ENCODE data around the gene ADCYAP1. TPM values are rescaled to one million over a fixed set of nuclear protein-coding genes. Genes with fewer than 3 reads are reported as not detected.
"Not testable (repeated sequence)": the region's sequence is repeated elsewhere in the genome, so short reads cannot be mapped to it uniquely, and the experiment has no call there.

Gene ADCYAP1
- total RNA-seq, 1 donor from 2014 or later = not detected

DNA sequence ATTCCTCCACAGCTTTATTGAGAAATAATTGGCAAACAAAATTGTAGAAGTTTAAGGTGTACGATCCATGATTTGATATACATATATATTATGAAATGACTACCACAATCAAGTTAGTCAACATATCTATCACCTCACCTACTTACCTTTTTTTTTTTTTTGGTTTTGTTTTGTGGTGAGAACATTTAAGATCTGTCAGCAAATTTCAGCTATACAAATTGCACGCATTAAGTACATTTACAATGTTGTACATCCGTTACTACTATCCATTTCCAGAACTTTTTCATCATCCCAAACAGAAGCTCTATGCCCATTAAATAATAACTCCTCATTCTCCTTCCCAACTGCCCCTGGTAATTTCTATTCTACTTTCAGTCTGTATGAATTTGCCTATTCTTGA is 37.4 kb upstream of the ADCYAP1 start:
- no peaks in the 10 kb centered on the region for H3K4me1 Mint-ChIP-seq (ENCODE audit: low read depth, unreplicated experiment)
- H3K4me1 ChIP-seq (ENCODE audit: insufficient read depth, low read length) = no peaks in the 10 kb centered on the region
- H4K20me1 ChIP-seq (ENCODE audit: insufficient read depth, low read length) = no peaks in the 10 kb centered on the region
- TF ChIP-seq, protein P1, sequence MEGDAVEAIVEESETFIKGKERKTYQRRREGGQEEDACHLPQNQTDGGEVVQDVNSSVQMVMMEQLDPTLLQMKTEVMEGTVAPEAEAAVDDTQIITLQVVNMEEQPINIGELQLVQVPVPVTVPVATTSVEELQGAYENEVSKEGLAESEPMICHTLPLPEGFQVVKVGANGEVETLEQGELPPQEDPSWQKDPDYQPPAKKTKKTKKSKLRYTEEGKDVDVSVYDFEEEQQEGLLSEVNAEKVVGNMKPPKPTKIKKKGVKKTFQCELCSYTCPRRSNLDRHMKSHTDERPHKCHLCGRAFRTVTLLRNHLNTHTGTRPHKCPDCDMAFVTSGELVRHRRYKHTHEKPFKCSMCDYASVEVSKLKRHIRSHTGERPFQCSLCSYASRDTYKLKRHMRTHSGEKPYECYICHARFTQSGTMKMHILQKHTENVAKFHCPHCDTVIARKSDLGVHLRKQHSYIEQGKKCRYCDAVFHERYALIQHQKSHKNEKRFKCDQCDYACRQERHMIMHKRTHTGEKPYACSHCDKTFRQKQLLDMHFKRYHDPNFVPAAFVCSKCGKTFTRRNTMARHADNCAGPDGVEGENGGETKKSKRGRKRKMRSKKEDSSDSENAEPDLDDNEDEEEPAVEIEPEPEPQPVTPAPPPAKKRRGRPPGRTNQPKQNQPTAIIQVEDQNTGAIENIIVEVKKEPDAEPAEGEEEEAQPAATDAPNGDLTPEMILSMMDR (IDR thresholded peaks at IDR 0.05; ENCODE audit: insufficient read depth, low read depth, low read length) = no peak
- no peak for TF ChIP-seq EZH2 (IDR thresholded peaks at IDR 0.05; ENCODE audit: insufficient read depth, low read length)
- H3K36me3 ChIP-seq (ENCODE audit: insufficient read depth, low read length) = no peaks in the 10 kb centered on the region
- H2AFZ ChIP-seq (ENCODE audit: low read depth, low read length) = no peak overlapping the region
- H3K9ac ChIP-seq (ENCODE audit: low read length) = no peak overlapping the region
- no peak for FAIRE-seq
- H3K9me3 Mint-ChIP-seq (ENCODE audit: unreplicated experiment) = peaks cover 2% of the 10 kb centered on the region
- no peak overlapping the region for H3K4me3 ChIP-seq (ENCODE audit: insufficient read depth, low read depth, low read length)
- H3K36me3 Mint-ChIP-seq (ENCODE audit: low read depth, unreplicated experiment) = no peaks in the 10 kb centered on the region
- no peaks in the 10 kb centered on the region for H3K79me2 ChIP-seq (ENCODE audit: insufficient read depth, low read length)
- H3K27ac ChIP-seq (ENCODE audit: low read depth, low read length) = no peak overlapping the region
- H3K27me3 Mint-ChIP-seq (ENCODE audit: low read depth, unreplicated experiment) = peaks cover 16% of the 10 kb centered on the region
- H3K27ac Mint-ChIP-seq (ENCODE audit: unreplicated experiment) = no peak overlapping the region
- no peak overlapping the region for H3K4me2 ChIP-seq (ENCODE audit: low read length)
- no peak for DNase-seq (ENCODE audit: low read depth)
- no peaks in the 10 kb centered on the region for H3K9me3 ChIP-seq (ENCODE audit: insufficient read depth, low read depth, low read length)
- peaks cover 3% of the 10 kb centered on the region for H3K27me3 ChIP-seq (ENCODE audit: insufficient read depth, low read length)
- no peak overlapping the region for H3K4me3 Mint-ChIP-seq (ENCODE audit: unreplicated experiment)

GRCh38 chr18:873426-873825 is 31.2 kb upstream of the ADCYAP1 start:
- H3K4me3 ChIP-seq (ENCODE audit: insufficient read depth, low read depth, low read length); H3K4me3 Mint-ChIP-seq (ENCODE audit: unreplicated experiment); FAIRE-seq; H3K9me3 Mint-ChIP-seq (ENCODE audit: unreplicated experiment); H3K27ac Mint-ChIP-seq (ENCODE audit: unreplicated experiment); H3K9ac ChIP-seq (ENCODE audit: low read length); H3K36me3 Mint-ChIP-seq (ENCODE audit: low read depth, unreplicated experiment); H3K4me2 ChIP-seq (ENCODE audit: low read length); H3K9me3 ChIP-seq (ENCODE audit: insufficient read depth, low read depth, low read length); H4K20me1 ChIP-seq (ENCODE audit: insufficient read depth, low read length); H3K4me1 Mint-ChIP-seq (ENCODE audit: low read depth, unreplicated experiment); H3K36me3 ChIP-seq (ENCODE audit: insufficient read depth, low read length); H3K4me1 ChIP-seq (ENCODE audit: insufficient read depth, low read length); H3K27me3 Mint-ChIP-seq (ENCODE audit: low read depth, unreplicated experiment); H3K27ac ChIP-seq (ENCODE audit: low read depth, low read length); H3K79me2 ChIP-seq (ENCODE audit: insufficient read depth, low read length); H3K27me3 ChIP-seq (ENCODE audit: insufficient read depth, low read length); H2AFZ ChIP-seq (ENCODE audit: low read depth, low read length); DNase-seq (ENCODE audit: low read depth): not testable (repeated sequence)

- no peak overlapping the region for H3K27ac ChIP-seq (ENCODE audit: low read depth, low read length)
- no peak overlapping the region for H3K4me3 Mint-ChIP-seq (ENCODE audit: unreplicated experiment)
- no peaks in the 10 kb centered on the region for H3K4me1 Mint-ChIP-seq (ENCODE audit: low read depth, unreplicated experiment)
Measured at GRCh38 chr18:875912-876311, 28.8 kb upstream of the ADCYAP1 start.

More at GRCh38 chr18:875912-876311, 28.8 kb upstream of the ADCYAP1 start:
- peaks cover 15% of the 10 kb centered on the region for H3K27me3 Mint-ChIP-seq (ENCODE audit: low read depth, unreplicated experiment)
- H3K4me2 ChIP-seq (ENCODE audit: low read length) = no peak overlapping the region
- H3K9ac ChIP-seq (ENCODE audit: low read length) = no peak overlapping the region
- H3K79me2 ChIP-seq (ENCODE audit: insufficient read depth, low read length) = no peaks in the 10 kb centered on the region
- H4K20me1 ChIP-seq (ENCODE audit: insufficient read depth, low read length) = no peaks in the 10 kb centered on the region
- H3K4me1 ChIP-seq (ENCODE audit: insufficient read depth, low read length) = no peaks in the 10 kb centered on the region
- H3K4me3 ChIP-seq (ENCODE audit: insufficient read depth, low read depth, low read length) = no peak overlapping the region
- no peak for TF ChIP-seq EZH2 (IDR thresholded peaks at IDR 0.05; ENCODE audit: insufficient read depth, low read length)
- TF ChIP-seq, protein P1 (IDR thresholded peaks at IDR 0.05; ENCODE audit: insufficient read depth, low read depth, low read length) = no peak
- no peaks in the 10 kb centered on the region for H3K36me3 ChIP-seq (ENCODE audit: insufficient read depth, low read length)
- H3K9me3 Mint-ChIP-seq (ENCODE audit: unreplicated experiment) = peaks cover 9% of the 10 kb centered on the region
- no peak for DNase-seq (ENCODE audit: low read depth)
- H3K27me3 ChIP-seq (ENCODE audit: insufficient read depth, low read length) = peaks cover 3% of the 10 kb centered on the region
- H3K27ac Mint-ChIP-seq (ENCODE audit: unreplicated experiment) = no peak overlapping the region
- no peak overlapping the region for H2AFZ ChIP-seq (ENCODE audit: low read depth, low read length)
- H3K36me3 Mint-ChIP-seq (ENCODE audit: low read depth, unreplicated experiment) = no peaks in the 10 kb centered on the region
- no peaks in the 10 kb centered on the region for H3K9me3 ChIP-seq (ENCODE audit: insufficient read depth, low read depth, low read length)
- no peak for FAIRE-seq

Data from astrocyte (in vitro differentiated cells and primary cell).